HG02938 (cell line): ENCODE data around the gene LGALS9.

Source experiments
- ATAC-seq: cut with Tn5 transposase; IDR thresholded peaks from one replicate; pipeline ENCODE4 v1.9.1; 2021; ENCODE audit warnings: mild to moderate bottlenecking, moderate library complexity; ENCODE audit not compliant: unreplicated experiment

Gene LGALS9

GRCh38 chr17:27602721-27603420, 28.1 kb upstream of the LGALS9 start:
- no peak for ATAC-seq

- no peak for ATAC-seq
Measured at GRCh38 chr17:27603421-27603770, 27.6 kb upstream of the LGALS9 start.

GRCh38 chr17:27603880-27604794, 26.9 kb upstream of the LGALS9 start:
- ATAC-seq = no peak

- ATAC-seq = no peak
Measured at GRCh38 chr17:27605409-27605808, 25.6 kb upstream of the LGALS9 start.

- ATAC-seq = no peak
Measured at GRCh38 chr17:27607521-27608091, 23.4 kb upstream of the LGALS9 start.

- ATAC-seq = no peak
Measured at GRCh38 chr17:27608328-27609230, 22.4 kb upstream of the LGALS9 start.

GRCh38 chr17:27609611-27610303, 21.2 kb upstream of the LGALS9 start:
- ATAC-seq = no peak

GRCh38 chr17:27610304-27610677, 20.7 kb upstream of the LGALS9 start:
- ATAC-seq = no peak

- no peak for ATAC-seq
Measured at GRCh38 chr17:27612160-27612770, 18.7 kb upstream of the LGALS9 start.

GRCh38 chr17:27613433-27613832, 17.6 kb upstream of the LGALS9 start:
- ATAC-seq = no peak

GRCh38 chr17:27615121-27615520, 15.9 kb upstream of the LGALS9 start:
- no peak for ATAC-seq

GRCh38 chr17:27616414-27616813, 14.6 kb upstream of the LGALS9 start:
- ATAC-seq = no peak

GRCh38 chr17:27618417-27618816, 12.6 kb upstream of the LGALS9 start:
- ATAC-seq = no peak

GRCh38 chr17:27620721-27621120, 10.3 kb upstream of the LGALS9 start:
- ATAC-seq = no peak

GRCh38 chr17:27621536-27621935, 9.5 kb upstream of the LGALS9 start:
- ATAC-seq = no peak

GRCh38 chr17:27621942-27622559, 8.9 kb upstream of the LGALS9 start:
- ATAC-seq = no peak

GRCh38 chr17:27622986-27623385, 8.0 kb upstream of the LGALS9 start:
- no peak for ATAC-seq

GRCh38 chr17:27623614-27624013, 7.4 kb upstream of the LGALS9 start:
- ATAC-seq = no peak

- ATAC-seq = no peak
Measured at GRCh38 chr17:27624539-27624938, 6.4 kb upstream of the LGALS9 start.
